AG09319 (cell line): ENCODE data around the gene ANAPC2.

Experiments
- DNase-seq: peaks from one replicate; pipeline ENCODE4 v3.0.0-alpha.2; 2010; ENCODE audit warnings: low read depth; ENCODE audit errors: extremely low read depth
- CTCF ChIP-seq: IDR thresholded peaks from 2 replicates; pipeline ENCODE4 v1.5.1; 2011; ENCODE audit warnings: low read depth, mild to moderate bottlenecking, inconsistent platforms, low read length, moderate library complexity

ANAPC2 gene

GRCh38 chr9:137179761-137180160 lies 8.6 kb downstream of the ANAPC2 start:
- TF ChIP-seq CTCF: no peak
- no peak for DNase-seq

- DNase-seq: no peak
- no peak for TF ChIP-seq CTCF
Observed at GRCh38 chr9:137178939-137179630, 9.3 kb downstream of the ANAPC2 start.

- TF ChIP-seq CTCF: no peak
- DNase-seq: no peak
Observed at GRCh38 chr9:137178201-137178938, 10.0 kb downstream of the ANAPC2 start.

- TF ChIP-seq CTCF: peak; percentile 46
- DNase-seq: no peak
Observed at GRCh38 chr9:137176302-137177182, 11.8 kb downstream of the ANAPC2 start.

GRCh38 chr9:137175345-137175961 lies 12.9 kb downstream of the ANAPC2 start:
- no peak for DNase-seq
- no peak; the same call in none of the 2 replicates for TF ChIP-seq CTCF

- no peak for DNase-seq
- no peak for TF ChIP-seq CTCF
Observed at GRCh38 chr9:137174722-137175293, 13.6 kb downstream of the ANAPC2 start.
